HEK293T (cell line): ENCODE results near the gene RBM28.

ENCODE experiments used
- CTCF ChIA-PET: fragments of 350-600 bp; formaldehyde crosslinking; extraction: SDS; loops from one replicate; lab custom pipeline; 2021; ENCODE audit warnings: antibody characterized with exemption, inconsistent platforms; lab: Yijun Ruan, JAX
- POLR2A ChIA-PET: fragments of 350-600 bp; formaldehyde crosslinking; extraction: SDS; loops from one replicate; lab custom pipeline; 2020; ENCODE audit warnings: antibody characterized with exemption, inconsistent platforms; lab: Yijun Ruan, JAX
- DNase-seq: peaks from one replicate; pipeline ENCODE4 v3.0.0; 2012; ENCODE audit warnings: mixed read lengths; ENCODE audit errors: extremely low spot score
- ARNT ChIP-seq: fragments of 450-650 bp; IDR thresholded peaks from 2 replicates; pipeline ENCODE4 v1.6.1; 2017; ENCODE audit warnings: mild to moderate bottlenecking
- BHLHE40 ChIP-seq: fragments of 450-650 bp; IDR thresholded peaks from 2 replicates; pipeline ENCODE4 v1.6.1; 2016; ENCODE audit warnings: mild to moderate bottlenecking, moderate library complexity, borderline replicate concordance
- CTBP1 ChIP-seq: fragments of 450-650 bp; IDR thresholded peaks from 2 replicates; pipeline ENCODE4 v1.6.1; 2016; ENCODE audit warnings: borderline replicate concordance
- ELF4 ChIP-seq: fragments of 450-650 bp; IDR thresholded peaks from 2 replicates; pipeline ENCODE4 v1.6.1; 2017; ENCODE audit warnings: antibody characterized with exemption
- FOXA1 ChIP-seq: fragments of 450-650 bp; IDR thresholded peaks from 2 replicates; pipeline ENCODE4 v1.6.1; 2016; ENCODE audit warnings: mild to moderate bottlenecking
- FOXK2 ChIP-seq: fragments of 450-650 bp; IDR thresholded peaks from 2 replicates; pipeline ENCODE4 v1.6.1; 2016; ENCODE audit warnings: mild to moderate bottlenecking
- FOXM1 ChIP-seq: fragments of 450-650 bp; IDR thresholded peaks from 2 replicates; pipeline ENCODE4 v1.6.1; 2017; ENCODE audit warnings: mild to moderate bottlenecking, borderline replicate concordance
- HDGF ChIP-seq: fragments of 450-650 bp; IDR thresholded peaks from 2 replicates; pipeline ENCODE4 v1.6.1; 2017; ENCODE audit warnings: antibody characterized with exemption, borderline replicate concordance
- L3MBTL2 ChIP-seq: fragments of 450-650 bp; conservative IDR thresholded peaks from 2 replicates; pipeline ENCODE4 v1.6.1; 2016; ENCODE audit warnings: mild to moderate bottlenecking
- LEF1 ChIP-seq: fragments of 450-650 bp; IDR thresholded peaks from 2 replicates; pipeline ENCODE4 v1.6.1; 2017; ENCODE audit warnings: mild to moderate bottlenecking, borderline replicate concordance
- NFRKB ChIP-seq: fragments of 450-650 bp; IDR thresholded peaks from 2 replicates; pipeline ENCODE4 v1.6.1; 2016; ENCODE audit warnings: mild to moderate bottlenecking, moderate library complexity
- PKNOX1 ChIP-seq: fragments of 450-650 bp; IDR thresholded peaks from 2 replicates; pipeline ENCODE4 v1.6.1; 2016
- SP1 ChIP-seq: fragments of 450-650 bp; IDR thresholded peaks from 2 replicates; pipeline ENCODE4 v1.6.1; 2017
- SUZ12 ChIP-seq: fragments of 450-650 bp; IDR thresholded peaks from 2 replicates; pipeline ENCODE4 v1.6.1; 2016; ENCODE audit warnings: mild to moderate bottlenecking
- TARDBP ChIP-seq: fragments of 450-650 bp; IDR thresholded peaks from 2 replicates; pipeline ENCODE4 v1.6.1; 2016
- ZNF384 ChIP-seq: fragments of 450-650 bp; IDR thresholded peaks from 2 replicates; pipeline ENCODE4 v1.6.1; 2016

Gene RBM28

GRCh38 chr7:128279124-128279713, 64.5 kb downstream of the RBM28 start:
- DNase-seq = no peak
- ChIA-PET POLR2A (interaction anchor here (1.4 kb wide), 1 partner anchor 12 kb away, joined by 3 read pairs; no protein-coding TSS in a partner anchor), CTCF (interaction anchor here (0.6 kb wide), 1 partner anchor 41 kb away, joined by 3 read pairs; no protein-coding TSS in a partner anchor)
- TF ChIP-seq ZNF384 = no peak
- no peak for TF ChIP-seq LEF1
- TF ChIP-seq BHLHE40 = no peak

- no peak for DNase-seq
- no peak for TF ChIP-seq FOXM1
- no peak for TF ChIP-seq LEF1
- TF ChIP-seq PKNOX1 = no peak
- ChIA-PET CTCF (interaction anchor here (0.6 kb wide), 1 partner anchor 40 kb away, joined by 3 read pairs; no protein-coding TSS in a partner anchor), POLR2A (interaction anchor here (1.4 kb wide), 1 partner anchor 11 kb away, joined by 3 read pairs; no protein-coding TSS in a partner anchor)
Measured at GRCh38 chr7:128278366-128278765, 65.3 kb downstream of the RBM28 start.

- ChIA-PET POLR2A (no interaction called here), CTCF (no interaction called here)
- TF ChIP-seq ARNT (no peak), LEF1 (no peak), FOXM1 (no peak), HDGF (no peak), NFRKB (no peak), BHLHE40 (no peak)
- DNase-seq = no peak
Measured at GRCh38 chr7:128275681-128276080, 68.0 kb downstream of the RBM28 start.

- ChIA-PET POLR2A (interaction anchor here (0.6 kb wide), 1 partner anchor 65 kb away, joined by 3 read pairs; no protein-coding TSS in a partner anchor), CTCF (no interaction called here)
- no peak for DNase-seq
- TF ChIP-seq L3MBTL2 = no peak
- no peak for TF ChIP-seq FOXA1
- no peak for TF ChIP-seq LEF1
- TF ChIP-seq SP1 = no peak
- no peak for TF ChIP-seq ARNT
- no peak for TF ChIP-seq PKNOX1
- no peak for TF ChIP-seq SUZ12
Measured at GRCh38 chr7:128274884-128275603, 68.7 kb downstream of the RBM28 start.

- TF ChIP-seq CTBP1 = no peak
- TF ChIP-seq ARNT = no peak
- TF ChIP-seq FOXM1 = no peak
- no peak for DNase-seq
- POLR2A ChIA-PET = no interaction called here
- CTCF ChIA-PET = no interaction called here
Measured at GRCh38 chr7:128274246-128274883, 69.3 kb downstream of the RBM28 start.

- TF ChIP-seq BHLHE40 (no peak), ARNT (no peak), CTBP1 (no peak), ELF4 (no peak), FOXK2 (no peak), FOXA1 (no peak), SUZ12 (no peak), LEF1 (no peak), PKNOX1 (no peak), TARDBP (no peak), SP1 (no peak), NFRKB (no peak), FOXM1 (no peak), ZNF384 (no peak), L3MBTL2 (no peak), HDGF (no peak)
- CTCF ChIA-PET = no interaction called here
- POLR2A ChIA-PET = no interaction called here
- no peak for DNase-seq
Measured at GRCh38 chr7:128271942-128272481, 71.7 kb downstream of the RBM28 start.

GRCh38 chr7:128271471-128271941, 72.2 kb downstream of the RBM28 start:
- ChIA-PET POLR2A (no interaction called here), CTCF (no interaction called here)
- no peak for DNase-seq
- TF ChIP-seq BHLHE40 (no peak), HDGF (no peak), LEF1 (no peak), PKNOX1 (no peak), FOXM1 (no peak), ARNT (no peak), FOXA1 (no peak), CTBP1 (no peak), SP1 (no peak), SUZ12 (no peak), FOXK2 (no peak), ELF4 (no peak), NFRKB (no peak), L3MBTL2 (no peak), TARDBP (no peak)
